ENCODE data around the gene COL27A1. TPM values are rescaled to one million over a fixed set of nuclear protein-coding genes. Genes with fewer than 3 reads are reported as not detected.

Gene COL27A1
- total RNA-seq, 2 experiments from 2014 or later = not detected

DNA sequence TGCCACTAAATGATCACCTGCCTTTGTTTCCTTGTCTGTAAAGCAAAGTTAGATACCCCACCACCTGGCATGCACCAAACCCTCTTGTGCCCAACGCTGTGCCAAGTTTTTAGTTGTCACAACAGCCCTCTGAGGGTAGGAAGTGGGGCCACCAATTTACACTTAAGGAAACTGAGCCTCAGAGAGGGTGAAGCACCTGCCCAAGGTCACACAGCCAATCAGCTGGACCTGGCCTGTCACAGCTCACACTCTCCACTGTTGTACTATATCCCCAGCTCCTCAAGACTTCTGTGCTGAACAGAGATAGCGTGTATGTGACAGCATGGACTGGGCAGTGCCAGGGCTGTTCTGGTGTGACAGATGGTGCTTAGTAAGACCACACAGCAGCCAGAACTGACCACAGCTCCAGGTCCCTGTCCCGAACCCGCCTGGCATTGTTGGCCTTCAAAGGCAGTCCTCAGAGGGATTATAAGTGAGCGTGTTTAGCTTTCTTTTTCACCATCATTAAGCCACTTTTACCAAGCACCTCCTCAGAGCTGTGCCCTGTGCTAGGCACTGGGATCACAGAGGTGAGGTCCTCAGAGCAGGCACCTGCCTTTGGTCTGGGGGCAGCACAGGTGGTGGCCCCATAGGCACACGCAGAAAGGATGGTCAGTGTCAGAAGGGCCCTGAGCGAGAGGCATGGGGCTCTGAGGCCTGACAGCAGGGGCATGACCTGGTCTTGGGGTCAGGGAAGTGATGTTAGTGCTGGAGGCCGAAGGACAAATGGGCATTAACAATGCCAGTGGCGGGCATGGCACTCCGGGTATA is 71.1 kb downstream of the COL27A1 start:
- Histone ChIP-seq H2AFZ (ENCODE audit: low read length) (no peak overlapping the region), H3K36me3 (ENCODE audit: insufficient read depth, low read length) (no peaks in the 10 kb centered on the region), H3K79me2 (ENCODE audit: insufficient read depth, low read depth, low read length) (no peaks in the 10 kb centered on the region), H3K9me2 (ENCODE audit: insufficient read depth, low read length) (no peaks in the 10 kb centered on the region), H3K27ac (ENCODE audit: low read depth, low read length, poor library complexity, severe bottlenecking) (no peak overlapping the region), H3K4me1 (ENCODE audit: insufficient read depth, low read length, poor library complexity, severe bottlenecking) (no peaks in the 10 kb centered on the region), H4K20me1 (ENCODE audit: insufficient read depth, low read length) (no peaks in the 10 kb centered on the region), H3K4me2 (ENCODE audit: low read length) (no peak overlapping the region), H3K4me3 (ENCODE audit: low read depth, low read length, poor library complexity, severe bottlenecking) (no peak overlapping the region), H3K9me3 (ENCODE audit: low read length) (no peaks in the 10 kb centered on the region)
- no peak for DNase-seq (ENCODE audit: low spot score)
- intact Hi-C loops (cut with micrococcal nuclease; ENCODE audit: unreplicated experiment) = no loop called here
- no TSS peak for BruUV-seq (replicated peaks)
- POLR2A ChIA-PET = no interaction called here
- no peak for TF ChIP-seq EZH2phosphoT487 (IDR thresholded peaks at IDR 0.05; ENCODE audit: borderline replicate concordance, low read depth, low read length)
- TF ChIP-seq, protein P1, sequence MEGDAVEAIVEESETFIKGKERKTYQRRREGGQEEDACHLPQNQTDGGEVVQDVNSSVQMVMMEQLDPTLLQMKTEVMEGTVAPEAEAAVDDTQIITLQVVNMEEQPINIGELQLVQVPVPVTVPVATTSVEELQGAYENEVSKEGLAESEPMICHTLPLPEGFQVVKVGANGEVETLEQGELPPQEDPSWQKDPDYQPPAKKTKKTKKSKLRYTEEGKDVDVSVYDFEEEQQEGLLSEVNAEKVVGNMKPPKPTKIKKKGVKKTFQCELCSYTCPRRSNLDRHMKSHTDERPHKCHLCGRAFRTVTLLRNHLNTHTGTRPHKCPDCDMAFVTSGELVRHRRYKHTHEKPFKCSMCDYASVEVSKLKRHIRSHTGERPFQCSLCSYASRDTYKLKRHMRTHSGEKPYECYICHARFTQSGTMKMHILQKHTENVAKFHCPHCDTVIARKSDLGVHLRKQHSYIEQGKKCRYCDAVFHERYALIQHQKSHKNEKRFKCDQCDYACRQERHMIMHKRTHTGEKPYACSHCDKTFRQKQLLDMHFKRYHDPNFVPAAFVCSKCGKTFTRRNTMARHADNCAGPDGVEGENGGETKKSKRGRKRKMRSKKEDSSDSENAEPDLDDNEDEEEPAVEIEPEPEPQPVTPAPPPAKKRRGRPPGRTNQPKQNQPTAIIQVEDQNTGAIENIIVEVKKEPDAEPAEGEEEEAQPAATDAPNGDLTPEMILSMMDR (conservative IDR thresholded peaks at IDR 0.05; ENCODE audit: low read length) = no peak
- CTCF ChIA-PET (ENCODE audit: unreplicated experiment) = no interaction called here

DNA sequence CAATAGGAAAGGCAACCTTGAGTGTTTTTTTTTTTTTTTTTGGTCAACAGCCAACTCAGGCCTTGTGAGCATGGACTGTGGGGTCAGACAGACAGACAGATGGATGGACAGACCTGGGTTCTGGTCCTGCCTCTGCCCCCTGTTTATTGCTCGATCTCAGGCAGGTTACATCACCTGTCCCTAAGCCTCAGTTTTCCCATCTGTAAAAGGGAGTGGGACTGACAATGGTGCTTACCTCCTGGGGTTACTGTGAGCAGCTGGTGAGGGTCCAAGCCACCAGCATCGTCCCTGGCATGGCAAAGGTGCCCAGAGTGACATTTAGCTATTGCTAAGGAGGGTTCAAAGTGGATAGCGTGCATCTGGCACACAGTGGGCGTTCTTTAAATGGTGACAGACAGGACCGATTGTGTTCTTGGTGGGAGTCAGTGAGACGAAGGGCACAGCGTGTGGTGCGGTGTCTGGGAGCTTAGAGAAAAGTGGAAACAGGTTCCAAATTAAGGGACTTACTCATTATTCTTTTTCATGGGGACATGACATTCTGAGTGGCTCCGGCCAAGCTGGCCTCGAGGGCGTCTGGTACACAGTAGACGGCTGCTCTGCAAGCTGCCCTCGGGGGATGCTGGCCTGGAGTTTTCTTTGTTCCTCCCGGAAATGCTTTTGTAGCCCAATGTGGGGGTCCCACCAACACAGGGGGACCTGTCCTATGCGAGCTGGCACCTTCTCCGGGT is 72.1 kb downstream of the COL27A1 start:
- ChIA-PET POLR2A (interaction anchor here (0.7 to 0.8 kb wide), 2 partner anchors 53 to 77 kb away, joined by 3 to 4 read pairs; no protein-coding TSS in a partner anchor), CTCF (ENCODE audit: unreplicated experiment) (no interaction called here)
- no peak for DNase-seq (ENCODE audit: low spot score)
- H3K4me2 ChIP-seq (ENCODE audit: low read length) = no peak overlapping the region
- no peaks in the 10 kb centered on the region for H4K20me1 ChIP-seq (ENCODE audit: insufficient read depth, low read length)
- no peak overlapping the region for H3K27ac ChIP-seq (ENCODE audit: low read depth, low read length, poor library complexity, severe bottlenecking)
- H3K4me1 ChIP-seq (ENCODE audit: insufficient read depth, low read length, poor library complexity, severe bottlenecking) = no peaks in the 10 kb centered on the region
- intact Hi-C loops (cut with micrococcal nuclease; ENCODE audit: unreplicated experiment) = no loop called here
- no peaks in the 10 kb centered on the region for H3K36me3 ChIP-seq (ENCODE audit: insufficient read depth, low read length)
- H2AFZ ChIP-seq (ENCODE audit: low read length) = no peak overlapping the region
- no peak for TF ChIP-seq EZH2phosphoT487 (IDR thresholded peaks at IDR 0.05; ENCODE audit: borderline replicate concordance, low read depth, low read length)
- TF ChIP-seq, protein P1 (conservative IDR thresholded peaks at IDR 0.05; ENCODE audit: low read length) = no peak
- no peaks in the 10 kb centered on the region for H3K9me2 ChIP-seq (ENCODE audit: insufficient read depth, low read length)
- H3K79me2 ChIP-seq (ENCODE audit: insufficient read depth, low read depth, low read length) = no peaks in the 10 kb centered on the region
- H3K4me3 ChIP-seq (ENCODE audit: low read depth, low read length, poor library complexity, severe bottlenecking) = no peak overlapping the region
- no TSS peak for BruUV-seq (replicated peaks)
- H3K9me3 ChIP-seq (ENCODE audit: low read length) = no peaks in the 10 kb centered on the region
